Stimulated activated CD4-positive, alpha-beta T cell treated with anti-CD3 and anti-CD28 coated beads, Interleukin-15, amount 100 ng/mL, for 1 hour (primary cell): ENCODE measurements around the gene HSPA6.
"Not testable (repeated sequence)": the region's sequence is repeated elsewhere in the genome, so short reads cannot be mapped to it uniquely, and the experiment has no call there.

Experiments used
- DNase-seq, 2 donors: peaks; one replicate each; pipeline ENCODE4 v3.0.0-alpha.2; 2020; ENCODE audit warnings: low read depth in 1 of 2, low spot score in 1 of 2

HSPA6 gene

GRCh38 chr1:161502641-161503393 is 21.5 kb upstream of the HSPA6 start:
- no peak for DNase-seq

GRCh38 chr1:161503394-161503748 is 21.0 kb upstream of the HSPA6 start:
- no peak for DNase-seq

GRCh38 chr1:161505686-161506085 is 18.7 kb upstream of the HSPA6 start:
- no peak for DNase-seq

GRCh38 chr1:161506336-161507223 is 17.8 kb upstream of the HSPA6 start:
- no peak for DNase-seq

GRCh38 chr1:161510477-161510876 is 13.9 kb upstream of the HSPA6 start:
- DNase-seq = no peak

- no peak for DNase-seq
These were observed 13.2 kb upstream of the HSPA6 start for GRCh38 chr1:161511018-161511755.

- DNase-seq = no peak
These were observed 12.6 kb upstream of the HSPA6 start for GRCh38 chr1:161511756-161512060.

- DNase-seq = not testable (repeated sequence)
These were observed 11.5 kb upstream of the HSPA6 start for GRCh38 chr1:161512636-161513447.

- not testable (repeated sequence) for DNase-seq
These were observed 10.9 kb upstream of the HSPA6 start for GRCh38 chr1:161513448-161513780.

- not testable (repeated sequence) for DNase-seq
These were observed 10.4 kb upstream of the HSPA6 start for GRCh38 chr1:161513953-161514352.

- DNase-seq = not testable (repeated sequence)
These were observed 1.1 kb upstream of the HSPA6 start for GRCh38 chr1:161523041-161523816.

- not testable (repeated sequence) for DNase-seq
These were observed 477 bp downstream of the HSPA6 start for GRCh38 chr1:161524742-161525291.

- DNase-seq = not testable (repeated sequence)
These were observed 981 bp downstream of the HSPA6 start for GRCh38 chr1:161525321-161525720.

GRCh38 chr1:161525918-161526317 is 1.6 kb downstream of the HSPA6 start:
- not testable (repeated sequence) for DNase-seq

- not testable (repeated sequence) for DNase-seq
These were observed 4.2 kb downstream of the HSPA6 start for GRCh38 chr1:161528550-161528949.

GRCh38 chr1:161529463-161530104 is 5.2 kb downstream of the HSPA6 start:
- not testable (repeated sequence) for DNase-seq

GRCh38 chr1:161530158-161530557 is 5.8 kb downstream of the HSPA6 start:
- DNase-seq = peak; percentile 25 to 56

GRCh38 chr1:161530671-161531641 is 6.6 kb downstream of the HSPA6 start:
- DNase-seq = peak; percentile 81 to 93
